HepG2 (cell line): Measurements from ENCODE around the gene SCN8A. TPM values are rescaled to one million over a fixed set of nuclear protein-coding genes. Genes with fewer than 3 reads are reported as not detected.

Experiments
- ATAC-seq: fragments of 200-7000 bp; cut with Tn5 transposase; 3 replicates; pipeline ENCODE4 v1.9.1; 2020; ENCODE audit warnings: mild to moderate bottlenecking, moderate library complexity
- BruUV-seq: library from RNA; stranded (reverse); fragments of 400-500 nt; replicated peaks from 2 replicates; lab custom pipeline; 2021; lab: Mats Ljungman, UMichigan
- CTCF ChIA-PET: fragments of 300-600 bp; formaldehyde crosslinking; extraction: SDS; loops from one replicate; lab custom pipeline; 2021; ENCODE audit warnings: low total read pairs, inconsistent platforms, low intra/inter-chr PET ratio; lab: Yijun Ruan, JAX
- POLR2A ChIA-PET: fragments of 350-600 bp; sonication (Branson Sonifier 250); formaldehyde crosslinking; loops from one replicate; lab custom pipeline; 2020; ENCODE audit warnings: antibody characterized with exemption, inconsistent platforms; lab: Yijun Ruan, JAX
- DNase-seq: peaks from one replicate; pipeline ENCODE4 v3.0.0-alpha.2; 2015; ENCODE audit warnings: low spot score
- FAIRE-seq: peaks from 3 replicates; lab custom pipeline; 2011; peaks lifted over from hg19 to GRCh38; lab: Jason Lieb, UNC
- H2AFZ ChIP-seq: one replicate; pipeline ENCODE4 v1.6.1; 2011; ENCODE audit warnings: low read length, inconsistent platforms
- H3K27ac ChIP-seq: fragments of 300-600 bp; 3 replicates; pipeline ENCODE4 v1.8.0; 2011; ENCODE audit warnings: mixed run types, mild to moderate bottlenecking, mixed read lengths, low read length, inconsistent platforms; ENCODE audit not compliant: insufficient read depth; ENCODE audit errors: extremely low read length
- H3K27me3 ChIP-seq, 2 experiments: fragments of 200-600 bp in 1 of 2; 2 replicates in 1 of 2; 3 replicates in 1 of 2; pipeline versions ENCODE4 v1.6.0 to v1.8.0; 2011; ENCODE audit warnings: low read length in 2 of 2, mild to moderate bottlenecking in 2 of 2, moderate library complexity in 2 of 2, inconsistent platforms in 1 of 2; ENCODE audit not compliant: insufficient read depth in 2 of 2, control insufficient read depth in 1 of 2
- H3K36me3 ChIP-seq, 2 experiments: fragments of 200-600 bp in 1 of 2; replicated peaks in 1 of 2; 2 replicates in 1 of 2; 3 replicates in 1 of 2; pipeline versions ENCODE4 v1.5.1 to v1.8.0; 2011; ENCODE audit warnings: low read length in 2 of 2, inconsistent platforms in 1 of 2; ENCODE audit not compliant: insufficient read depth in 2 of 2, control insufficient read depth in 1 of 2
- H3K4me1 ChIP-seq: 2 replicates; pipeline ENCODE4 v1.5.1; 2012; ENCODE audit warnings: low read length, inconsistent platforms; ENCODE audit not compliant: insufficient read depth
- H3K4me2 ChIP-seq: 2 replicates; pipeline ENCODE4 v1.6.0; 2011; ENCODE audit warnings: low read depth, low read length, inconsistent platforms
- H3K4me3 ChIP-seq, 3 experiments: fragments of 200-600 bp in 1 of 3; sonication (generic), shearing (Covaris generic) in 1 of 3; replicated peaks in 1 of 3; 2 replicates each; pipeline ENCODE4 v1.5.1; 2011 to 2016; ENCODE audit warnings: low read length in 3 of 3, inconsistent platforms in 2 of 3, low read depth in 2 of 3, mild to moderate bottlenecking in 2 of 3, control low read depth in 1 of 3, mixed read lengths in 1 of 3; ENCODE audit not compliant: insufficient read depth in 1 of 3
- H3K79me2 ChIP-seq: one replicate; pipeline ENCODE4 v1.6.1; 2011; ENCODE audit warnings: low read length, inconsistent platforms; ENCODE audit not compliant: insufficient read depth
- H3K9ac ChIP-seq: 2 replicates; pipeline ENCODE4 v1.6.0; 2011; ENCODE audit warnings: mild to moderate bottlenecking, low read depth, low read length, inconsistent platforms; ENCODE audit not compliant: insufficient read depth
- H3K9me3 ChIP-seq: 2 replicates; pipeline ENCODE4 v1.5.1; 2012; ENCODE audit warnings: mild to moderate bottlenecking, low read length
- H4K20me1 ChIP-seq: 2 replicates; pipeline ENCODE4 v1.6.0; 2011; ENCODE audit warnings: inconsistent platforms, mild to moderate bottlenecking, low read length, moderate library complexity; ENCODE audit not compliant: insufficient read depth
- ARID2 ChIP-seq: sonication (generic); formaldehyde crosslinking; IDR thresholded peaks from 2 replicates; pipeline ENCODE4 v1.8.1; 2022; ENCODE audit warnings: mild to moderate bottlenecking, missing genetic modification reagents, borderline replicate concordance
- ATRX ChIP-seq: sonication (generic); formaldehyde crosslinking; IDR thresholded peaks from 2 replicates; pipeline ENCODE4 v1.4.0; 2020; ENCODE audit warnings: missing genetic modification reagents, borderline replicate concordance
- CENPX ChIP-seq: sonication (generic); formaldehyde crosslinking; IDR thresholded peaks from 2 replicates; pipeline ENCODE4 v1.9.0; 2021; ENCODE audit warnings: mild to moderate bottlenecking, missing genetic modification reagents, moderate library complexity
- DNMT1 ChIP-seq: sonication (generic); formaldehyde crosslinking; IDR thresholded peaks from 2 replicates; pipeline ENCODE4 v1.5.1; 2020; ENCODE audit warnings: mild to moderate bottlenecking, missing genetic modification reagents
- EHMT2 ChIP-seq: fragments of 200-600 bp; sonication (generic); IDR thresholded peaks from 2 replicates; pipeline ENCODE4 v1.7.0; 2017; ENCODE audit warnings: antibody characterized with exemption, low read depth, low read length, borderline replicate concordance
- FOXK2 ChIP-seq: fragments of 450-650 bp; IDR thresholded peaks from 2 replicates; pipeline ENCODE4 v1.6.1; 2016
- HNRNPUL1 ChIP-seq: fragments of 200-400 bp; formaldehyde crosslinking; IDR thresholded peaks from 2 replicates; pipeline ENCODE4 v1.6.1; 2017; ENCODE audit warnings: low read depth, mild to moderate bottlenecking, low read length, moderate library complexity
- KAT8 ChIP-seq: IDR thresholded peaks from 2 replicates; pipeline ENCODE4 v1.6.1; 2016; ENCODE audit warnings: missing genetic modification reagents, missing compliant biosample characterization
- NKX3-1 ChIP-seq: sonication (generic); formaldehyde crosslinking; IDR thresholded peaks from 2 replicates; pipeline ENCODE4 v1.5.0; 2020; ENCODE audit warnings: missing genetic modification reagents
- PHF20 ChIP-seq: sonication (generic); formaldehyde crosslinking; IDR thresholded peaks from 2 replicates; pipeline ENCODE4 v1.5.0; 2020; ENCODE audit warnings: mild to moderate bottlenecking, missing genetic modification reagents
- PRPF4 ChIP-seq: fragments of 200-400 bp; formaldehyde crosslinking; IDR thresholded peaks from 2 replicates; pipeline ENCODE4 v1.6.1; 2016; ENCODE audit warnings: low read length, low read depth; ENCODE audit not compliant: poor library complexity, severe bottlenecking
- ZFP82 ChIP-seq: sonication (generic); formaldehyde crosslinking; IDR thresholded peaks from 2 replicates; pipeline ENCODE4 v1.5.1; 2020; ENCODE audit warnings: mild to moderate bottlenecking, missing genetic modification reagents, borderline replicate concordance
- ZKSCAN8 ChIP-seq: IDR thresholded peaks from 2 replicates; pipeline ENCODE4 v1.6.1; 2016; ENCODE audit warnings: borderline replicate concordance, missing genetic modification reagents, missing compliant biosample characterization
- ZNF343 ChIP-seq: sonication (generic); formaldehyde crosslinking; IDR thresholded peaks from 2 replicates; pipeline ENCODE4 v1.4.0; 2020; ENCODE audit warnings: mild to moderate bottlenecking, missing genetic modification reagents
- ZNF367 ChIP-seq: sonication (generic); formaldehyde crosslinking; IDR thresholded peaks from 2 replicates; pipeline ENCODE4 v1.4.0; 2020; ENCODE audit warnings: missing genetic modification reagents, borderline replicate concordance
- ZNF431 ChIP-seq: sonication (generic); formaldehyde crosslinking; IDR thresholded peaks from 2 replicates; pipeline ENCODE4 v1.9.0; 2022; ENCODE audit warnings: missing genetic modification reagents, low read depth, mild to moderate bottlenecking, borderline replicate concordance
- ZNF496 ChIP-seq: sonication (generic); formaldehyde crosslinking; IDR thresholded peaks from 2 replicates; pipeline ENCODE4 v1.8.1; 2023; ENCODE audit warnings: mild to moderate bottlenecking, moderate library complexity, missing genetic modification reagents; ENCODE audit not compliant: insufficient replicate concordance
- ZNF510 ChIP-seq: sonication (generic); formaldehyde crosslinking; IDR thresholded peaks from 2 replicates; pipeline ENCODE4 v1.4.0; 2020; ENCODE audit warnings: low read depth, mild to moderate bottlenecking, missing genetic modification reagents
- WGBS: methylation state at CpG from one replicate; pipeline ENCODE4 v1.1.6; 2017; ENCODE audit warnings: low lambda C conversion rate; 5-methylcytosine and 5-hydroxymethylcytosine counted together
- in situ Hi-C: cut with HindIII; loops from 2 replicates; pipeline ENCODE4 v1.10.0; 2017; ENCODE audit warnings: low pct_unique_long_range_greater_than_20kb; ENCODE audit not compliant: extremely low pct_ligation_motif_present
- intact Hi-C: fragments of 100-400 bp; cut with micrococcal nuclease; formaldehyde crosslinking; loops from one replicate; pipeline ENCODE4 v1.10.0; 2022; ENCODE audit not compliant: unreplicated experiment
- polyA plus RNA-seq, 8 experiments: library from polyadenylated mRNA; depleted of rRNA in 3 of 8; stranded (reverse) in 7 of 8; unstranded in 1 of 8; fragments of >200 nt; fragmentation: Illumina TruSeq in 4 of 8; extraction: Trizol in 4 of 8; gene quantifications; 2 replicates each; pipeline versions ENCODE4 v1.2.1 to v1.2.3, GENCODE V29; 2011 to 2016; ENCODE audit warnings: low read depth in 4 of 8, missing spikeins in 1 of 8, mixed read lengths in 1 of 8; ENCODE audit not compliant: insufficient read depth in 1 of 8
- total RNA-seq, 5 experiments: library from RNA; depleted of rRNA; stranded (reverse); fragments of >200 nt; fragmentation: Illumina TruSeq; extraction: Trizol; gene quantifications; 2 replicates each; pipeline ENCODE4 v1.2.3, GENCODE V29; 2016; ENCODE audit warnings: low read depth in 1 of 5

The SCN8A gene
- total and polyA plus RNA-seq, 2 of the 13 experiments (the other 11 are each of a cell fraction or from before 2014, with no cell fraction given) = 0.57 to 1.4 TPM

DNA sequence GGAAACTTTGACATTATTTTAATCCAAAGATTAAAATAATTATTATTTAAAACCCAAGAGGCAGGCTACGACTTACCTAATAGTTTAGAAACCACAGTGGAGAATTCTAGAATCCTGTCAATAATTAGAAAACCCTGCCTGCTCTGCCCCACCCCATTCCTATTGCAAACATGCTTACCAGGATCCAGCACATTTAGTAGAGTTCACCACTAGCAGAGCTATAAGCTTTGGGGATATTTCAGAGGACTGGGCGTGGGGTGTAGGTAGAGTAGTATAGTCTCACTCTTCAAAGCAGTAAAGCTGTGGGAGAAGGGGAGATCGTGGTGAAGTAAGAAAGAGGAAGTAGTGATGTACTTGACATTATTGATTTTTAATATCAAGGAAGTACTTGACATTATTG lies 157.2 kb downstream of the SCN8A start:
- no TSS peak for BruUV-seq
- Histone ChIP-seq H3K9ac (no peak overlapping the region), H3K9me3 (no peaks in the 10 kb centered on the region), H3K4me2 (no peak overlapping the region)
- ATAC-seq = no peak
- TF ChIP-seq ZNF343 (CRISPR knock-in tag) (no peak), ARID2 (CRISPR knock-in tag) (no peak), PRPF4 (no peak), ZFP82 (CRISPR knock-in tag) (no peak), ZNF431 (no peak), NKX3-1 (CRISPR knock-in tag) (no peak), KAT8 (CRISPR knock-in tag) (no peak), DNMT1 (CRISPR knock-in tag) (no peak), ZNF496 (CRISPR knock-in tag) (no peak), ZKSCAN8 (no peak), CENPX (no peak), ZNF367 (CRISPR knock-in tag) (no peak), HNRNPUL1 (no peak), EHMT2 (no peak), ZNF510 (CRISPR knock-in tag) (no peak), FOXK2 (no peak), PHF20 (CRISPR knock-in tag) (no peak), ATRX (no peak)
- TF ChIP-seq, all 625 proteins: peak for 0
- ChIA-PET CTCF (no interaction called here), POLR2A (no interaction called here)
- WGBS = 57% methylated on average over 3 of the region's 3 CpGs
- Histone ChIP-seq H3K79me2 (no peaks in the 10 kb centered on the region), H3K36me3 (no peaks in the 10 kb centered on the region), H3K27ac (no peak overlapping the region), H3K4me1 (peaks cover 14% of the 10 kb centered on the region), H3K4me3 (no peak overlapping the region), H4K20me1 (no peaks in the 10 kb centered on the region), H2AFZ (no peak overlapping the region), H3K27me3 (no peaks in the 10 kb centered on the region)
- in situ Hi-C loops (no loop called here), intact Hi-C loops (no loop called here)
- DNase-seq (no peak), FAIRE-seq (no peak)
